Smooth muscle cell (in vitro differentiated cells): ENCODE results near the gene JMJD4. TPM values are rescaled to one million over a fixed set of nuclear protein-coding genes. Genes with fewer than 3 reads are reported as not detected.

Source experiments
- DNase-seq: peaks from one replicate; lab custom pipeline; 2025; ENCODE audit not compliant: unreplicated experiment; lab: John Stamatoyannopoulos, UW
- H2AFZ ChIP-seq: fragments of 200-600 bp; sonication (generic); 2 replicates; pipeline ENCODE4 v1.6.0; 2016; ENCODE audit warnings: antibody characterized with exemption, low read depth, mild to moderate bottlenecking
- H3F3A ChIP-seq: fragments of 200-600 bp; sonication (generic); 2 replicates; pipeline ENCODE4 v1.6.0; 2017; ENCODE audit warnings: antibody characterized with exemption, low read depth
- H3K27ac ChIP-seq: fragments of 200-600 bp; sonication (generic); 2 replicates; pipeline ENCODE4 v1.5.1; 2016; ENCODE audit warnings: low read depth, mild to moderate bottlenecking
- H3K27me3 ChIP-seq: fragments of 200-600 bp; sonication (generic); 2 replicates; pipeline ENCODE4 v1.6.1; 2016; ENCODE audit warnings: low read depth, mild to moderate bottlenecking
- H3K36me3 ChIP-seq: fragments of 200-600 bp; sonication (generic); 2 replicates; pipeline ENCODE4 v1.5.1; 2016; ENCODE audit warnings: low read depth
- H3K4me1 ChIP-seq: fragments of 200-600 bp; sonication (generic); 2 replicates; pipeline ENCODE4 v1.5.1; 2016; ENCODE audit warnings: low read depth
- H3K4me2 ChIP-seq: fragments of 200-600 bp; sonication (generic); 2 replicates; pipeline ENCODE4 v1.6.0; 2016; ENCODE audit warnings: mild to moderate bottlenecking
- H3K4me3 ChIP-seq: fragments of 200-600 bp; sonication (generic); 2 replicates; pipeline ENCODE4 v1.5.1; 2016; ENCODE audit warnings: mild to moderate bottlenecking
- H3K79me2 ChIP-seq: fragments of 200-600 bp; sonication (generic); 2 replicates; pipeline ENCODE4 v1.6.0; 2016; ENCODE audit warnings: low read depth, mild to moderate bottlenecking
- H3K9ac ChIP-seq: fragments of 200-600 bp; sonication (generic); 2 replicates; pipeline ENCODE4 v1.6.0; 2016; ENCODE audit warnings: low read depth
- H3K9me3 ChIP-seq: fragments of 200-600 bp; sonication (generic); replicated peaks from 2 replicates; pipeline ENCODE4 v1.5.1; 2016; ENCODE audit warnings: low read depth
- H4K20me1 ChIP-seq: fragments of 200-600 bp; sonication (generic); 2 replicates; pipeline ENCODE4 v1.6.0; 2016; ENCODE audit warnings: low read depth
- CTCF ChIP-seq: fragments of 200-600 bp; sonication (generic); IDR thresholded peaks from 2 replicates; pipeline ENCODE4 v1.5.1; 2017; ENCODE audit warnings: borderline replicate concordance, mild to moderate bottlenecking, antibody characterized with exemption; ENCODE audit not compliant: insufficient read depth, poor library complexity, severe bottlenecking
- WGBS: methylation state at CpG from one replicate; pipeline ENCODE4 v1.1.7; 2016; ENCODE audit warnings: low lambda C conversion rate; 5-methylcytosine and 5-hydroxymethylcytosine counted together
- polyA plus RNA-seq: library from polyadenylated mRNA; unstranded; fragments of >200 nt; fragmentation: Nextera tagmentation; extraction: Ambion mirVana; gene quantifications from 2 replicates; pipeline ENCODE4 v1.2.1, GENCODE V29; 2016
- total RNA-seq: library from RNA; depleted of rRNA; stranded (reverse); fragments of >200 nt; gene quantifications from 2 replicates; pipeline ENCODE4 v1.2.3, GENCODE V29; 2014

The JMJD4 gene
- total RNA-seq (8.5 and 9.0 TPM in 2 replicates), polyA plus RNA-seq (19.5 and 22.4 TPM in 2 replicates)

DNA sequence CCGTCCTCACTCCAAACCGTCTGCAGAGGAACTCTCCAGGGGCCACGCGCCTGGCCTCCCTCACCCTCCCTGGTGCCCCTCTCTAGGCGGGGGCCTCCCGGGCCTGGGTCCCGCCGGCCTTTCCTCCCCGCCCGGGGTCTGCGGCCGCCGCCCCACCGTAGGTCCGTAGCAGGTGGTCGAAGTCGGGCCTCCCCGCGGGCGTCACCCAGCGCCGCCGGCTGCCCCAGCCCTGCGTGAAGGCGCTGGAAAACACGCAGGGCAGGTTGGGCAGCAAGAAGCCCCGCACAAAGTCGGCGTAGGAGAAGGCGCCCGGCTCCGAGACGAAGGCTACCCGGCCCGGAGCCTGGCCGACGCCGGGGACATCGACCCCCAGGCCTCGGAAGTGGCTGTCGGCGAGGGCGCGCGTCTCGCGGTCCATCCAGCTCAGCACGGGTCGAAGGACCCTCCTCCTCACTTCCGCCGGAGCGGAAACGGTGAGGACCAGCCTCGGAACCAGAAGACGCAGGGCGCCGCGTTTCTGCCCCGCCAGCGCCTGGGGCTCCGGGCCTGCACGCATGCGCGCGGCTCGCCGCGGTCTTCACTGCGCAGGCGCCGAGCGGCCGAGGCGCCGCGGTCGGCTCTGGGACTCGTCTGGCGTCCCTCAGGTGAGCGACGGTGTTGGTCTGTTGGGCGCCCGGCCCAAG lies at the start of gene JMJD4, which contains the start of gene SNAP47:
Gene JMJD4 (minus strand): TSS at position 447 of the 683 bp plus-strand sequence. CDS start 29 bp downstream, at position 418.
Gene SNAP47 (plus strand): TSS at position 580 of the 683 bp plus-strand sequence. CDS start 12,302 bp downstream, outside the sequence.
- H3K27me3 ChIP-seq: no peaks in the 10 kb centered on the region
- H3F3A ChIP-seq: peaks cover 3% of the 10 kb centered on the region
- peak within 1 kb of the TSS; percentile 53 for H3K27ac ChIP-seq
- under 1% methylated on average over 82 of the region's 83 CpGs for WGBS
- TF ChIP-seq CTCF: no peak
- H3K9ac ChIP-seq: peak within 1 kb of the TSS; percentile 92
- H4K20me1 ChIP-seq: peaks cover 20% of the 10 kb centered on the region
- H3K9me3 ChIP-seq: no peaks in the 10 kb centered on the region
- H3K4me2 ChIP-seq: peak within 1 kb of the TSS; percentile 98
- DNase-seq: peak; percentile 76
- peaks cover 66% of the 10 kb centered on the region for H3K79me2 ChIP-seq
- peak within 1 kb of the TSS; percentile 100 for H3K4me3 ChIP-seq
- H2AFZ ChIP-seq: peak within 1 kb of the TSS; percentile 99
- no peaks in the 10 kb centered on the region for H3K36me3 ChIP-seq
- peaks cover 10% of the 10 kb centered on the region for H3K4me1 ChIP-seq

DNA sequence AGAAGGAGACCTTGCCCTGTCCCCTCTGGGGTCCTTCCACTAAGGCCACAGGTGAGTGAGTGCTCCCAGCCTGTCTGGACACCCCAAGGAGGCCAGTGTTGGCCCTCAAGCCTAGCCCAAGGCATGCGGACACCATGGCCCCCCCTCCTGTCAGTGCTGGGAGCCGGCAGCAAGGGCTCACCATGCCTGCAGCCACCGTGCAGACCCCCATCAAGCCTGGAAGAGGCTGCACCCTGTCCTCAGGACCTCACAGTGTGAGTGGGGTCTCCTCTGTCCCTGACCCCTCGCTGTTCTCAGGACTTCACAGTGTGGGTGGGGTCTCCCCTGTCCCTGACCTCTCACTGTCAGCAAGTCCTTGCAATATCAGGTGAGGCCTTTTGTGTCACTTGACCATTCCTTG lies 47.1 kb upstream of the JMJD4 start:
- WGBS: 93% methylated on average over 4 of the region's 4 CpGs
- H3K4me3 ChIP-seq: no peak overlapping the region
- no peak for DNase-seq
- H3K4me2 ChIP-seq: no peak overlapping the region
- H2AFZ ChIP-seq: no peak overlapping the region
- no peak for TF ChIP-seq CTCF
- H3K4me1 ChIP-seq: peaks cover 4% of the 10 kb centered on the region
- no peaks in the 10 kb centered on the region for H3F3A ChIP-seq
- peaks cover 8% of the 10 kb centered on the region for H3K27me3 ChIP-seq
- no peak overlapping the region for H3K9ac ChIP-seq
- H3K27ac ChIP-seq: no peak overlapping the region
- peaks cover 11% of the 10 kb centered on the region for H4K20me1 ChIP-seq
- no peaks in the 10 kb centered on the region for H3K79me2 ChIP-seq
- no peaks in the 10 kb centered on the region for H3K9me3 ChIP-seq
- no peaks in the 10 kb centered on the region for H3K36me3 ChIP-seq

DNA sequence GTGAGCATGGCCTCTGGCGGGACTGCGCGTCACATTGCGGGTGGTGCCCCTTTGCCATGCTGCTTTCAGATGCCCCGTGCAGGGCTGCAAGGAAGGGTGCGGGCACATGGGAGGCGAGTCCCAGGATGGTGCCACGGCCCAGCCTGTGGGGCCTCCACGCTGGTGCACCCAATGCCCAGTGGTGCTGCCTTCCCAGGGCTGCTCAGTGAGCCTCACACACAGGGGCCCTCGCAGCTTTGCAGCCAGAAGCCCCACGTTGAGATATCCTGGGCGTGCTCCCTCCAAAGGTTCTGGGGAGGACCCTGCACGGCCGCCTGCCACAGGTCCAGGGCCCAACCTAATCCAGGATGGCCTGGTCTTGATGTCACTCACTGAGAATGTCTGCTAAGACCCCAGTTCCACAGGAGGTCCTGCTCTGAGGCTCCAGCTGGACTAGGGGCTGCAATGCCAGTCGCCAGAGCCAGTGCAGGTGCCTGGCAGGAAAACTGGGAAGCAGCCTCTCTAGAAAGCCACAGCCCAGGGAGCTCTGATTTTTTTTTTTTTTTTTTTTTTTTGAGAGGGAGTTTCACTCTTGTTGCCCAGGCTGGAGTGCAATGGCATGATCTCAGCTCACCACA lies 46.3 kb upstream of the JMJD4 start:
- no peaks in the 10 kb centered on the region for H3K36me3 ChIP-seq
- 95% methylated on average over 15 of the region's 15 CpGs for WGBS

More for the DNA sequence above, 46.3 kb upstream of the JMJD4 start:
- Histone ChIP-seq H3K4me3 (no peak overlapping the region), H3K79me2 (no peaks in the 10 kb centered on the region), H3K4me2 (no peak overlapping the region), H3K27me3 (peaks cover under 1% of the 10 kb centered on the region), H2AFZ (no peak overlapping the region), H3K9me3 (no peaks in the 10 kb centered on the region), H3K9ac (no peak overlapping the region), H3F3A (no peaks in the 10 kb centered on the region), H3K4me1 (no peaks in the 10 kb centered on the region), H3K27ac (no peak overlapping the region), H4K20me1 (peaks cover 18% of the 10 kb centered on the region)
- no peak for TF ChIP-seq CTCF
- no peak for DNase-seq
